SU-DHL-6 (cell line): Measurements from ENCODE around the gene AMMECR1.

ENCODE experiments used
- EZH2phosphoT487 ChIP-seq: fragments of 200-600 bp; sonication (generic), shearing (Covaris generic); conservative IDR thresholded peaks from 2 replicates; pipeline ENCODE4 v1.6.1; 2018; ENCODE audit warnings: mild to moderate bottlenecking, antibody characterized with exemption, low read length, moderate library complexity, mixed read lengths
- TF ChIP-seq, protein P1 (sequence below): fragments of 200-600 bp; sonication (generic); IDR thresholded peaks from one replicate; pipeline ENCODE4 v1.5.1; 2017; ENCODE audit warnings: antibody characterized with exemption, mild to moderate bottlenecking, low read length, moderate library complexity; ENCODE audit not compliant: insufficient read depth, poor library complexity, severe bottlenecking

DNA sequence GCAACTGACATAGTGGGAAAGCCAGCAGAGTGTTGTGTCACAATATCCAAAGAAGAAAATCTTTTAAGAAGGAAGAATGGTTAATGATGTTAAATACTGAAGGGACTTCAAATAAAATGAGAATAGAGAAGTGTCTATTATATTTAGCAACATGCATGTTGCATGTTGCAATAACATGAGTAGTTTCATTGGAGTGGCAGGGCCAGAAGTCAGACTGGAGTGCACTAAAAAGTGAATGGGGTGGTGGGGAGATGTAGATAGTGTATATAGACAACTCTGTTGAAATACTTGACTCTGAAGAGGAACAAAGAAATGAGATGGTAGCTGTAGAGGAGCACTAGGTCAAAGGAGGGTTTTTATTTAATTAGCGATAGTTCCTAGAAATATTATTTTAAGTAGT is 9.5 kb upstream of the AMMECR1 start:
- TF ChIP-seq, protein P1, sequence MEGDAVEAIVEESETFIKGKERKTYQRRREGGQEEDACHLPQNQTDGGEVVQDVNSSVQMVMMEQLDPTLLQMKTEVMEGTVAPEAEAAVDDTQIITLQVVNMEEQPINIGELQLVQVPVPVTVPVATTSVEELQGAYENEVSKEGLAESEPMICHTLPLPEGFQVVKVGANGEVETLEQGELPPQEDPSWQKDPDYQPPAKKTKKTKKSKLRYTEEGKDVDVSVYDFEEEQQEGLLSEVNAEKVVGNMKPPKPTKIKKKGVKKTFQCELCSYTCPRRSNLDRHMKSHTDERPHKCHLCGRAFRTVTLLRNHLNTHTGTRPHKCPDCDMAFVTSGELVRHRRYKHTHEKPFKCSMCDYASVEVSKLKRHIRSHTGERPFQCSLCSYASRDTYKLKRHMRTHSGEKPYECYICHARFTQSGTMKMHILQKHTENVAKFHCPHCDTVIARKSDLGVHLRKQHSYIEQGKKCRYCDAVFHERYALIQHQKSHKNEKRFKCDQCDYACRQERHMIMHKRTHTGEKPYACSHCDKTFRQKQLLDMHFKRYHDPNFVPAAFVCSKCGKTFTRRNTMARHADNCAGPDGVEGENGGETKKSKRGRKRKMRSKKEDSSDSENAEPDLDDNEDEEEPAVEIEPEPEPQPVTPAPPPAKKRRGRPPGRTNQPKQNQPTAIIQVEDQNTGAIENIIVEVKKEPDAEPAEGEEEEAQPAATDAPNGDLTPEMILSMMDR: no peak
- TF ChIP-seq EZH2phosphoT487: no peak
